GM10266 (cell line): ENCODE data around the gene NPEPL1.
"Not testable (repeated sequence)": the region's sequence is repeated elsewhere in the genome, so short reads cannot be mapped to it uniquely, and the experiment has no call there.

Source experiments
- DNase-seq: peaks from one replicate; pipeline ENCODE4 v3.0.0; 2012; ENCODE audit errors: extremely low spot score
- TF ChIP-seq, protein P1 (sequence below): IDR thresholded peaks from 2 replicates; pipeline ENCODE4 v1.5.1; 2012; ENCODE audit warnings: mild to moderate bottlenecking, low read depth; ENCODE audit not compliant: control insufficient read depth, insufficient read depth; ENCODE audit errors: missing control alignments

The NPEPL1 gene

DNA sequence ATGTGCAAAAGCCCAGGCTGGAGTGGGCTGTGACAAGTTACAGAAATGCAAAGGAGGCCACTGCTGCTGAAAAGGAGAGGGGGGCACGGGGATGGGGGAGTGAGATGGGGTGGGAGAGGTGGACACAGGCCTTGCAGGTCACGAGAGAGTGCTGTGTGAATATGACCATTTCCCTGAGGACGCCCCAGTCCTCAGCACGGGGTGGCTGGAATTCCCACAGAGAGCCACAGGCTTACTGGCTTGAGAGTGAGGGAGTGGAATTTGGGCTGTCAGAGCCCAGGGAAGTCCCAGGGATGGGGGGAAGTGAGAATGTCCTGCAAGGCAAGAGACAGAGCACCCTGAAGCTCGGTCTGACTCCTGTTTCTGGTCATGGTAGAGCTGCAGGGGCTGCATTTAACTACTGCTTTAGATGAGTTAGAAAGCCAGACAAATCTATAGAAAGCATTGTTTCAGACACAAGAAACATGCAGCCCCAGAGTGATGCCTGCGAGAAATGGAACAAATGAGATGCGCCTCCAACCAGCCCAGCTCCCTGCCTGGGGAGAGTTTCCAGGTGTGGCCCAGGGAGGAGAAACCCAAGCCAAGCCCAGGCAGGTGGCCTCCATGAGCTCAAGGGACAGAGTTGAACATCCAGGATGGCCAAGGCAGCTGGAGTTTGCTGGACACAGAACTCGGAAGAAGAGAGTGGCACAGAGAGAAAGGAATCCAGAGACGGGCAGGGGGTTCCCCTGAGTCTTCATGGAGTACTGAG lies 30.5 kb downstream of the NPEPL1 start:
- TF ChIP-seq, protein P1, sequence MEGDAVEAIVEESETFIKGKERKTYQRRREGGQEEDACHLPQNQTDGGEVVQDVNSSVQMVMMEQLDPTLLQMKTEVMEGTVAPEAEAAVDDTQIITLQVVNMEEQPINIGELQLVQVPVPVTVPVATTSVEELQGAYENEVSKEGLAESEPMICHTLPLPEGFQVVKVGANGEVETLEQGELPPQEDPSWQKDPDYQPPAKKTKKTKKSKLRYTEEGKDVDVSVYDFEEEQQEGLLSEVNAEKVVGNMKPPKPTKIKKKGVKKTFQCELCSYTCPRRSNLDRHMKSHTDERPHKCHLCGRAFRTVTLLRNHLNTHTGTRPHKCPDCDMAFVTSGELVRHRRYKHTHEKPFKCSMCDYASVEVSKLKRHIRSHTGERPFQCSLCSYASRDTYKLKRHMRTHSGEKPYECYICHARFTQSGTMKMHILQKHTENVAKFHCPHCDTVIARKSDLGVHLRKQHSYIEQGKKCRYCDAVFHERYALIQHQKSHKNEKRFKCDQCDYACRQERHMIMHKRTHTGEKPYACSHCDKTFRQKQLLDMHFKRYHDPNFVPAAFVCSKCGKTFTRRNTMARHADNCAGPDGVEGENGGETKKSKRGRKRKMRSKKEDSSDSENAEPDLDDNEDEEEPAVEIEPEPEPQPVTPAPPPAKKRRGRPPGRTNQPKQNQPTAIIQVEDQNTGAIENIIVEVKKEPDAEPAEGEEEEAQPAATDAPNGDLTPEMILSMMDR = no peak
- DNase-seq = no peak

DNA sequence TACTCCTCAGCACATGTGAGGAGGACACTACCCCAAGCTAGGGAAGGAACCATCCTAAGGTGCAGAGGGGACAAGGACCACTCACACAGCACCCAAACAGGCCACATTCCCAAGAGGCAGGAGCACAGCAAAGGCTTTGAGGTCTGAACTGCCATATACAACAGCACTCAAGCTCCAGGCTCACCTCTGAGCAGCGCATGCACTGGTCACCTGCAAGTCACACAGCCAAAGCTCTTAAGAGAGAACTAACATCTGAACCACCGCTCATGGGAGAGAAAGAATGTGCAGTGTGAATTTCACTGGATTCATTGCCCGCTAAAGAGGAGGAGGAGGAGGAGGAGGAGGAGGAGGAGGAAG lies 31.0 kb downstream of the NPEPL1 start:
- TF ChIP-seq, protein P1 = no peak
- DNase-seq = no peak

DNA sequence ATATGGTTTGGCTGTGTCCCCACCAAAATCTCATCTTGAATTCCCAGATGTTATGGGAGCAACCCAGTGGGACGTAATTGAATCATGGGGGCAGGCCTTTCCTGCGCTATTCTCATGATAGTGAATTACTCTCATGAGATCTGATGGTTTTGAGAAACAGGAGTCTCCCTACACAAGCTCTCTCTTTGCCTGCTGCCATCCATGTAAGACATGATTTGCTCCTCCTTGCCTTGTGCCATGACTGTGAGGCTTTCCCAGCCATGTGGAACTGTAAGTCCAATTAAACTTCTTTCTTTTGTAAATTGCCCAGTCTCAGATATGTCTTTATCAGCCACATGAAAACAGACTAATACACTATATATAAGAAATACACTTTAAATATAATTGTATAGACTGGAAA lies 33.6 kb downstream of the NPEPL1 start:
- DNase-seq = not testable (repeated sequence)

DNA sequence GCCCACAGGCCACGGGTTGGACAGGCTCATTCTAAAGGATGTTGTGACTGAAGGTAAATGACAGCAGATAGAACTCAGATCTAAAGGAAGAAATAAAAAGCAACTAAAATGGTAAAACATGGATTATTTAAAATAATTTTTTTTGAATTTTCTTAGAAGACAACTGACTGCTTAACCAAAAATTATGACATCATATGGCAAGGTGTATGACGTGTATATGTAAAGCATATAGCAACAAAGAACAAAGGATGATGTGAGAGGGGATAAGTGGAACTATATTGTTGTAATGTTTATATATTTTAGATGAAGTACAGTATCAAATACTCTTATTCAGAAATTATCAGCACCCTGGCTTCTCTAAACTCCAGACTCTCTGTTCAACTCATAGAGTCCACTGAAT lies 38.6 kb downstream of the NPEPL1 start:
- TF ChIP-seq, protein P1 = no peak
- DNase-seq = no peak

DNA sequence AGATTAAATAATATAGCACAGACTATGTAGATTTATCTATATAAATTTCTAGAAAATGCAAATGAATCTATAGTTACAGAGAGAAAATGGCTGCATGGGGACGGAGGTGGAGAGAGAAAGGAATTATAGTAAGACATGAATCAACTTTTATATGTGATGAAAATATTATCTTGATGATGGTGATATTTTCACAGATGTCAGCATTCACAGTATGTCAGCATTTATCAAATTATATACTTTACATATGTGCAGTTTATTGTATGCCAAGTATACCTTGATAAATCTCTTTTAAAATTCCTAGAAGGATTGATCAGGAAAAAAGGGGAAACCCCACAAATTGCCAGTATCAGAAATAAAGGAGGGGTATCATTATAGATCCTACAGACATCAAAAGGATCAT lies 44.6 kb downstream of the NPEPL1 start:
- no peak for DNase-seq
- TF ChIP-seq, protein P1 = no peak

DNA sequence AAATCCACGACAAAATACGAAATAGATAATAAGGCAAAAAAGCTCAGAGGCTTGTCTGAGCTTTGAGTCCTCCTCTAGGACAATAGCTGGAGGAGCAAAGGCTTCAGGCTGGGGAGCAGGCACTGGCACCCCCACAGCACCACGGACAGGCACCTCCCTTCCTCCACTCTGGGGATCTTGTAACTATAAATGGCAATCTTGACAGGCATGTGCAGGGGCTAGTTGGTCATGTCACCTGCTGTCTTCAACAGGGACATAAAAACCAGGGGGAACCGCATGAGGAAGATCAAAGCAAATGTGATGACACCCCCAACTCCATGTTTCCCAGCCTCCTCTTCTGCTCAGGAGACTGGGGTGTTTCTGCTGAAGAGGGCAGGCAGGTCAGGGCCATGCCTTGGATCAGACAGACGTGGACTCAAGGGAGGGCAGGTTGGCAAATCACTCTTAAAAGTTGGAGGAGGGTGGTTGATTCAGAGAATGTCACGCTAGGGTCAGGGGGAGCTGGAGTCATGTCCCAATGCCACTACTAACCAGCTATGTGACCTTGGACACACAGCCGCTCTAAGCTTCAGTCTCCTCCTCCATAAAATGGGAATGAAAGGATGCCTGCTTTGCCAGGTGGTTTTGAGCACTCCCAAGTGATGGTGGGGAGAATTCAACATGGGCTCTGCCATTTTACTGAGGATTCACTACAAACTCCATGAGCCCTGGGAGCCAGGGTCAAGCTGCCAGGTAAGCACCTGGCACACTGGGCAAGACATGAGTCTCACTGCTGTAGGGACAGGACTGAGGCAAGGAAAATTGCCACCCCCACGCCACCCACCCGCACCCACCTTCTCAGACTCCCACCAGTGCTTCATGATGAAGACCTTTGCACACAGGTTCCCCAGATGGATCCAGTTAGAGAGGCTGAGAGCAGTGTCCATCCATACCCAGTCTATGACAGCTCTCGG lies 48.0 kb downstream of the NPEPL1 start:
- DNase-seq = no peak
- TF ChIP-seq, protein P1 = no peak

DNA sequence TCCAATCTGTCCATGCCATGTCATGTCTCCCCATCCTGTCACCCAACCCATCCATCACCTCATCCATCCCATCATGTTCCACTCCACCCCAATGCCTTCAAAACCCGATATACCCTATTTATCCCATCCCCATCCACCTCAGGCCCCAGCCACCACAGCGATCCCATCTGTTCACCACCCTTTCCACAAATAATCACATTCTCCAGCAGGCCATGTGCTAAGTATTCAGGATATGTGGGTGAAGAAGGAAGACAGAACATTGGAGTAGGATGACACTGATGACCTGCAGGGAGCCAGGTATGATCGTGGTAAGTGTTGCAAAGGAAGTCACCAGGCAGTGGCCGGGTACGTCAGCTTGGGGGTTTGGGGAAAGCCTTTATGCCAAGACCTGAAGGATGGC lies 48.8 kb downstream of the NPEPL1 start:
- DNase-seq = no peak
- TF ChIP-seq, protein P1 = no peak
